H1 (cell line): ENCODE results near the gene SMCO1. TPM values are rescaled to one million over a fixed set of nuclear protein-coding genes. Genes with fewer than 3 reads are reported as not detected.

Source experiments
- CTCF ChIA-PET: fragments of 300-600 bp; sonication (Branson Sonifier 250); formaldehyde crosslinking; loops from one replicate; lab custom pipeline; 2021; ENCODE audit not compliant: partially characterized antibody; lab: Charles Lee
- POLR2A ChIA-PET: fragments of 300-600 bp; sonication (Branson Sonifier 250); formaldehyde crosslinking; loops from one replicate; lab custom pipeline; 2021; ENCODE audit warnings: inconsistent platforms; ENCODE audit not compliant: partially characterized antibody; lab: Charles Lee
- DNase-seq, 2 experiments: peaks; one replicate each; pipeline versions ENCODE4 v3.0.0 to v3.0.0-alpha.2; 2010 to 2022; ENCODE audit warnings: low spot score in 2 of 2, low read depth in 1 of 2, mixed read lengths in 1 of 2
- FAIRE-seq: peaks from 2 replicates; lab custom pipeline; 2011; peaks lifted over from hg19 to GRCh38; lab: Jason Lieb, UNC
- H2AFZ ChIP-seq: 2 replicates; pipeline ENCODE4 v1.8.1; 2012; ENCODE audit warnings: low read length, inconsistent platforms
- H2AK5ac ChIP-seq: 2 replicates; pipeline ENCODE4 v1.6.1; 2013; ENCODE audit warnings: low read depth, low read length
- H2BK120ac ChIP-seq: replicated peaks from 2 replicates; pipeline ENCODE3; 2013; ENCODE audit warnings: low read depth, low read length, inconsistent platforms
- H2BK12ac ChIP-seq: 2 replicates; pipeline ENCODE4 v1.6.1; 2013; ENCODE audit warnings: low read depth, low read length
- H2BK15ac ChIP-seq: 2 replicates; pipeline ENCODE4 v1.6.1; 2013; ENCODE audit warnings: low read length
- H2BK20ac ChIP-seq: 2 replicates; pipeline ENCODE4 v1.6.1; 2013; ENCODE audit warnings: low read length
- H2BK5ac ChIP-seq: 2 replicates; pipeline ENCODE4 v1.6.1; 2013; ENCODE audit warnings: low read depth, low read length
- H3K14ac ChIP-seq: 2 replicates; pipeline ENCODE4 v1.6.1; 2013; ENCODE audit warnings: inconsistent platforms; ENCODE audit not compliant: insufficient read length
- H3K18ac ChIP-seq: 2 replicates; pipeline ENCODE4 v1.6.1; 2013; ENCODE audit warnings: low read length; ENCODE audit errors: extremely low read depth
- H3K23ac ChIP-seq: 2 replicates; pipeline ENCODE4 v1.6.1; 2013; ENCODE audit warnings: inconsistent platforms; ENCODE audit not compliant: insufficient read length
- H3K23me2 ChIP-seq: 2 replicates; pipeline ENCODE4 v1.6.1; 2013; ENCODE audit warnings: low read depth, low read length
- H3K27ac ChIP-seq: 2 replicates; pipeline ENCODE4 v1.6.1; 2011; ENCODE audit warnings: low read depth, low read length, inconsistent platforms
- H3K27me3 ChIP-seq, 4 experiments: replicated peaks in 1 of 4; 1 replicate in 1 of 4; 2 replicates in 3 of 4; pipeline versions ENCODE4 v1.6.1 to v1.8.1; 2011 to 2013; ENCODE audit warnings: low read length in 3 of 4, mild to moderate bottlenecking in 3 of 4, inconsistent platforms in 2 of 4, mixed read lengths in 2 of 4, moderate library complexity in 1 of 4; ENCODE audit not compliant: control insufficient read depth in 3 of 4, insufficient read depth in 3 of 4; ENCODE audit errors: extremely low read depth in 1 of 4
- H3K36me3 ChIP-seq, 4 experiments: 2 replicates each; pipeline versions ENCODE4 v1.6.1 to v1.8.1; 2011 to 2013; ENCODE audit warnings: mild to moderate bottlenecking in 4 of 4, low read length in 3 of 4, moderate library complexity in 2 of 4, control low read depth in 1 of 4, inconsistent platforms in 1 of 4; ENCODE audit not compliant: insufficient read depth in 4 of 4, control insufficient read depth in 2 of 4
- H3K4ac ChIP-seq: replicated peaks from 2 replicates; pipeline ENCODE3; 2013; ENCODE audit warnings: low read length, low read depth, mixed read lengths, inconsistent platforms; ENCODE audit not compliant: insufficient read length
- H3K4me1 ChIP-seq, 4 experiments: replicated peaks in 1 of 4; 1 replicate in 1 of 4; 2 replicates in 3 of 4; pipeline versions ENCODE4 v1.6.1 to v1.8.1; 2011 to 2013; ENCODE audit warnings: low read length in 3 of 4, inconsistent platforms in 2 of 4, mixed read lengths in 1 of 4; ENCODE audit not compliant: insufficient read depth in 4 of 4, control insufficient read depth in 3 of 4
- H3K4me2 ChIP-seq, 2 experiments: 2 replicates each; pipeline versions ENCODE4 v1.6.1 to v1.8.1; 2011 to 2013; ENCODE audit warnings: low read depth in 2 of 2, low read length in 2 of 2, control low read depth in 1 of 2, inconsistent platforms in 1 of 2, mild to moderate bottlenecking in 1 of 2; ENCODE audit not compliant: insufficient read depth in 1 of 2
- H3K4me3 ChIP-seq, 4 experiments: fragments of 200-600, 300-600 bp in 1 of 4; sonication (generic), shearing (Covaris generic), sonication (Bioruptor Twin) in 1 of 4; 2 replicates each; pipeline versions ENCODE4 v1.5.1 to v1.8.1; 2011 to 2016; ENCODE audit warnings: low read length in 4 of 4, low read depth in 3 of 4, control low read depth in 2 of 4, inconsistent platforms in 2 of 4, mild to moderate bottlenecking in 2 of 4, mixed read lengths in 1 of 4, moderate library complexity in 1 of 4; ENCODE audit not compliant: insufficient read depth in 2 of 4; ENCODE audit errors: extremely low read depth in 1 of 4
- H3K56ac ChIP-seq: replicated peaks from 2 replicates; pipeline ENCODE3; 2013; ENCODE audit warnings: low read depth, mild to moderate bottlenecking, mixed read lengths, low read length, inconsistent platforms; ENCODE audit not compliant: insufficient read length
- H3K79me1 ChIP-seq: 2 replicates; pipeline ENCODE4 v1.6.1; 2013; ENCODE audit warnings: low read depth, low read length, control low read depth
- H3K79me2 ChIP-seq, 2 experiments: 2 replicates each; pipeline versions ENCODE4 v1.6.1 to v1.8.1; 2012 to 2013; ENCODE audit warnings: low read length in 2 of 2, mild to moderate bottlenecking in 2 of 2, inconsistent platforms in 1 of 2; ENCODE audit not compliant: insufficient read depth in 2 of 2, control insufficient read depth in 1 of 2
- H3K9ac ChIP-seq, 4 experiments: replicated peaks in 1 of 4; 1 replicate in 1 of 4; 2 replicates in 3 of 4; pipeline versions ENCODE4 v1.6.1 to v1.8.1; 2011 to 2013; ENCODE audit warnings: low read depth in 3 of 4, low read length in 3 of 4, control low read depth in 2 of 4, mild to moderate bottlenecking in 2 of 4, moderate library complexity in 2 of 4, inconsistent platforms in 1 of 4; ENCODE audit errors: extremely low read depth in 1 of 4
- H3K9me3 ChIP-seq, 2 experiments: 2 replicates each; pipeline versions ENCODE4 v1.6.1 to v1.8.1; 2012 to 2013; ENCODE audit warnings: mild to moderate bottlenecking in 2 of 2, moderate library complexity in 2 of 2, control low read depth in 1 of 2, inconsistent platforms in 1 of 2, low read depth in 1 of 2, low read length in 1 of 2, mixed read lengths in 1 of 2; ENCODE audit not compliant: insufficient read depth in 2 of 2
- H4K20me1 ChIP-seq, 2 experiments: replicated peaks in 1 of 2; 2 replicates each; pipeline versions ENCODE3 to v1.8.1; 2011 to 2013; ENCODE audit warnings: inconsistent platforms in 2 of 2, low read length in 2 of 2, mild to moderate bottlenecking in 1 of 2; ENCODE audit not compliant: insufficient read depth in 2 of 2, control insufficient read depth in 1 of 2
- H4K5ac ChIP-seq: 2 replicates; pipeline ENCODE4 v1.6.1; 2013; ENCODE audit warnings: low read length, low read depth, mixed read lengths, inconsistent platforms; ENCODE audit not compliant: insufficient read length
- H4K8ac ChIP-seq: 2 replicates; pipeline ENCODE4 v1.8.0; 2013; ENCODE audit warnings: mild to moderate bottlenecking, moderate library complexity, low read length, inconsistent platforms; ENCODE audit not compliant: insufficient read depth; ENCODE audit errors: extremely low read depth
- H4K91ac ChIP-seq: replicated peaks from 2 replicates; pipeline ENCODE3; 2013; ENCODE audit warnings: low read length, mixed read lengths, inconsistent platforms; ENCODE audit not compliant: insufficient read length
- EGR1 ChIP-seq: IDR thresholded peaks from 2 replicates; pipeline ENCODE4 v1.6.1; 2011; ENCODE audit warnings: low read depth, low read length, borderline replicate concordance
- FOSL1 ChIP-seq: IDR thresholded peaks from 2 replicates; pipeline ENCODE4 v1.6.1; 2011; ENCODE audit warnings: mild to moderate bottlenecking, low read depth, low read length, moderate library complexity; ENCODE audit not compliant: insufficient read depth
- GABPA ChIP-seq: IDR thresholded peaks from 2 replicates; pipeline ENCODE4 v1.6.1; 2011; ENCODE audit warnings: mild to moderate bottlenecking, low read length, moderate library complexity, borderline replicate concordance; ENCODE audit not compliant: insufficient read depth
- HDAC6 ChIP-seq: IDR thresholded peaks from one replicate; pipeline ENCODE4 v1.7.1; 2012; ENCODE audit warnings: low read depth, mild to moderate bottlenecking, inconsistent platforms, low read length, moderate library complexity
- KDM1A ChIP-seq: fragments of 200-600, 300-600 bp; sonication (generic); IDR thresholded peaks from 2 replicates; pipeline ENCODE4 v1.7.1; 2016; ENCODE audit warnings: mild to moderate bottlenecking, low read length, borderline replicate concordance
- MAX ChIP-seq: IDR thresholded peaks from 2 replicates; pipeline ENCODE4 v1.6.1; 2012; ENCODE audit warnings: inconsistent platforms
- RBBP5 ChIP-seq: IDR thresholded peaks from 2 replicates; pipeline ENCODE4 v1.7.1; 2012; ENCODE audit warnings: low read depth, mild to moderate bottlenecking, inconsistent platforms, low read length, moderate library complexity, borderline replicate concordance
- TAF7 ChIP-seq: optimal IDR thresholded peaks from 2 replicates; pipeline ENCODE3; 2011; ENCODE audit warnings: low read depth, mild to moderate bottlenecking, inconsistent platforms, low read length, moderate library complexity, borderline replicate concordance
- WGBS, 2 experiments: shearing (Covaris generic) in 1 of 2; methylation state at CpG; one replicate each; pipeline versions ENCODE4 v1.1.6 to v1.1.7; 2013 to 2015; ENCODE audit warnings: low lambda C conversion rate in 2 of 2, mixed read lengths in 2 of 2, inconsistent platforms in 1 of 2, low coverage in 1 of 2, missing lambda C conversion rate in 1 of 2; ENCODE audit not compliant: insufficient replicate concordance in 2 of 2, insufficient coverage in 1 of 2, insufficient read length in 1 of 2; ENCODE audit errors: extremely low coverage in 1 of 2, missing lambda C conversion rate in 1 of 2; 5-methylcytosine and 5-hydroxymethylcytosine counted together
- polyA plus RNA-seq, 7 experiments: library from polyadenylated mRNA; depleted of rRNA in 3 of 7; stranded (reverse) in 5 of 7; unstranded in 2 of 7; fragments of >200 nt in 5 of 7; fragments of 200-250 nt in 2 of 7; gene quantifications; 1 replicate in 5 of 7; 2 replicates in 1 of 7; 4 replicates in 1 of 7; pipeline versions ENCODE4 v1.2.1 to v1.2.3, GENCODE V29; 2011 to 2013; ENCODE audit warnings: missing spikeins in 2 of 7, mixed read lengths in 2 of 7
- total RNA-seq: library from RNA; stranded (reverse); fragmentation: NEBNext Ultra II Directional; extraction: Animal tissue kit (Norgen Biotek cat#: 25700); gene quantifications from 2 replicates; pipeline ENCODE4 v1.2.1, GENCODE V29; 2021

Gene SMCO1
- total and polyA plus RNA-seq, 2 of the 8 experiments (the other 6 are each of a cell fraction or from before 2014, with no cell fraction given): 0.03 TPM; not detected in 1

DNA sequence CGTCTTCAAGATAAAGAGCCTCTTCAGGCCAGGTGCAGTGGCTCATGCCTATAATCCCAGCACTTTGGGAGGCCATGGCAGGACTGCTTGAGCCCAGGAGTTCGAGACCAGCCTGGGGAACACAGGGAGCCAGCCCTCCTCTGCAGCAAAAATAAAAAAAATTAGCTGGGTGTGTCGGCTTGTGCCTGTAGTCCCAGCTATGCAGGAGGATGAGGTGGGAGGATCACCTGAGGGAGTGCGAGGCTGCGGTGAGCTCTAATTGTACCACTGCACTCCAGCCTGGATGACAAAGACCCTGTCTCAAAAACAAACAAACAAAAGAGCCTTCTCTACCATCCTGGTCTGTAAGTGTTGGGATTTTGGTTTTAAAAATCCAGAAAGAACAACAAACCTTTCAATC lies 42.1 kb upstream of the SMCO1 start:
- H2BK15ac ChIP-seq: no peak overlapping the region
- DNase-seq: no peak
- no peak overlapping the region for H3K56ac ChIP-seq
- no peak overlapping the region for H4K91ac ChIP-seq
- WGBS, 2 experiments: 89% methylated on average over 5 of the region's 5 CpGs; no CpG with 5 or more reads in 1 of the 2 experiments
- no peaks in the 10 kb centered on the region for H3K79me2 ChIP-seq
- no peaks in the 10 kb centered on the region for H3K23me2 ChIP-seq
- H2BK120ac ChIP-seq: no peak overlapping the region
- no peak overlapping the region for H4K5ac ChIP-seq
- no peak overlapping the region for H2BK20ac ChIP-seq
- H3K27me3 ChIP-seq: no peaks in the 10 kb centered on the region
- no peak overlapping the region for H3K14ac ChIP-seq
- no peak overlapping the region for H3K9ac ChIP-seq
- ChIA-PET POLR2A (interaction anchor here (1.0 to 6.3 kb wide), 2 partner anchors 11 to 30 kb away, joined by 3 to 27 read pairs; partner anchors contain the start of genes FBXO45 and WDR53), CTCF (interaction anchor here (1.1 to 4.7 kb wide), 3 partner anchors 10 to 22 kb away, joined by 3 to 19 read pairs (median 8); no protein-coding TSS in a partner anchor)
- H3K4me2 ChIP-seq: no peak overlapping the region
- no peaks in the 10 kb centered on the region for H3K9me3 ChIP-seq
- H3K4me3 ChIP-seq: no peak overlapping the region
- H2AK5ac ChIP-seq: no peak overlapping the region
- no peak overlapping the region for H3K18ac ChIP-seq
- peaks cover 0 to 4% of the 10 kb centered on the region in 2 experiments for H4K20me1 ChIP-seq
- H2AFZ ChIP-seq: no peak overlapping the region
- H3K27ac ChIP-seq: no peak overlapping the region
- no peaks in the 10 kb centered on the region; the same call in 1 of the 2 replicates for H3K79me1 ChIP-seq
- H2BK12ac ChIP-seq: no peak overlapping the region
- H2BK5ac ChIP-seq: no peak overlapping the region
- no peak overlapping the region for H3K23ac ChIP-seq
- H3K4ac ChIP-seq: no peak overlapping the region
- TF ChIP-seq RBBP5 (no peak), TAF7 (no peak), HDAC6 (no peak), GABPA (no peak), MAX (no peak), EGR1 (no peak), KDM1A (no peak), FOSL1 (no peak)
- H3K4me1 ChIP-seq: no peaks in the 10 kb centered on the region
- peaks cover 0 to 19% (median 3%) of the 10 kb centered on the region in 4 experiments; a peak in 4 of 8 replicates for H3K36me3 ChIP-seq
- peak overlapping the region; percentile 8; the same call in 1 of the 2 replicates for H4K8ac ChIP-seq
- no peak for FAIRE-seq
